Measurements from ENCODE around the gene COBL.

GRCh38 chr7:50988988-50989387 lies 327.6 kb downstream of the COBL start:
- TF ChIP-seq CTCF (IDR thresholded peaks at IDR 0.05) (no peak), POLR2A (IDR thresholded peaks at IDR 0.05) (no peak)

Data from adrenal gland (tissue), 5 donors.